K562 (cell line): ENCODE results near the gene IL33. TPM values are rescaled to one million over a fixed set of nuclear protein-coding genes. Genes with fewer than 3 reads are reported as not detected.

Experiments
- ATAC-seq: fragments of 200-7000 bp; cut with Tn5 transposase; 3 replicates; pipeline ENCODE4 v1.9.1; 2020; ENCODE audit warnings: moderate library complexity
- BruUV-seq: library from RNA; stranded (reverse); fragments of 400-500 nt; replicated peaks from 2 replicates; lab custom pipeline; 2021; lab: Mats Ljungman, UMichigan
- CTCF ChIA-PET: fragments of 300-600 bp; formaldehyde crosslinking; extraction: SDS; loops from one replicate; lab custom pipeline; 2021; ENCODE audit warnings: low intra/inter-chr PET ratio; lab: Yijun Ruan, JAX
- POLR2A ChIA-PET: fragments of 300-600, 350-650 bp; sonication (Branson Sonifier 250); formaldehyde crosslinking; extraction: SDS; loops from one replicate; lab custom pipeline; 2021; ENCODE audit warnings: antibody characterized with exemption, inconsistent platforms; lab: Yijun Ruan, JAX
- DNase-seq, 4 experiments: peaks; one replicate each; pipeline versions ENCODE4 v3.0.0 to v3.0.0-alpha.2; 2011 to 2018; ENCODE audit warnings: low spot score in 3 of 4, mixed read lengths in 3 of 4; ENCODE audit errors: extremely low read depth in 1 of 4
- FAIRE-seq: peaks from 2 replicates; lab custom pipeline; 2011; peaks lifted over from hg19 to GRCh38; lab: Jason Lieb, UNC
- H2AFZ ChIP-seq: 2 replicates; pipeline ENCODE4 v1.6.0; 2011; ENCODE audit warnings: low read depth, low read length, control low read depth, inconsistent platforms
- H3K27ac ChIP-seq: fragments of 200-600 bp; 3 replicates; pipeline ENCODE4 v1.8.0; 2011; ENCODE audit warnings: low read depth, mild to moderate bottlenecking, control low read depth, inconsistent platforms, low read length, moderate library complexity, mixed read lengths; ENCODE audit errors: extremely low read depth
- H3K27me3 ChIP-seq, 2 experiments: fragments of 300-600 bp in 1 of 2; 2 replicates in 1 of 2; 3 replicates in 1 of 2; pipeline versions ENCODE4 v1.6.0 to v1.8.0; 2011; ENCODE audit warnings: inconsistent platforms in 2 of 2, low read length in 2 of 2, mild to moderate bottlenecking in 1 of 2, mixed read lengths in 1 of 2, moderate library complexity in 1 of 2; ENCODE audit not compliant: control insufficient read depth in 2 of 2, insufficient read depth in 2 of 2
- H3K36me3 ChIP-seq: fragments of 300-600 bp; 3 replicates; pipeline ENCODE4 v1.8.0; 2011; ENCODE audit warnings: mild to moderate bottlenecking, low read length, inconsistent platforms; ENCODE audit not compliant: control insufficient read depth, insufficient read depth
- H3K4me1 ChIP-seq, 2 experiments: fragments of 200-600 bp in 1 of 2; replicated peaks in 1 of 2; 2 replicates in 1 of 2; 3 replicates in 1 of 2; pipeline versions ENCODE4 v1.5.1 to v1.8.0; 2011; ENCODE audit warnings: inconsistent platforms in 2 of 2, low read length in 2 of 2, mild to moderate bottlenecking in 1 of 2, mixed read lengths in 1 of 2, moderate library complexity in 1 of 2; ENCODE audit not compliant: control insufficient read depth in 2 of 2, insufficient read depth in 2 of 2
- H3K4me2 ChIP-seq: 2 replicates; pipeline ENCODE4 v1.6.1; 2011; ENCODE audit warnings: low read length, control low read depth, inconsistent platforms, mixed read lengths; ENCODE audit not compliant: insufficient read depth
- H3K4me3 ChIP-seq: fragments of 200-600 bp; sonication (generic), shearing (Covaris generic); 2 replicates; pipeline ENCODE4 v1.5.1; 2016; ENCODE audit warnings: control low read depth, inconsistent platforms
- H3K79me2 ChIP-seq: fragments of 200-600 bp; 3 replicates; pipeline ENCODE4 v1.8.0; 2011; ENCODE audit warnings: low read length, inconsistent platforms; ENCODE audit not compliant: control insufficient read depth, insufficient read depth
- H3K9ac ChIP-seq, 2 experiments: 2 replicates each; pipeline versions ENCODE4 v1.6.0 to v1.6.1; 2011; ENCODE audit warnings: low read depth in 2 of 2, low read length in 2 of 2, control low read depth in 1 of 2, inconsistent platforms in 1 of 2, mild to moderate bottlenecking in 1 of 2, mixed read lengths in 1 of 2; ENCODE audit not compliant: insufficient read depth in 1 of 2
- H3K9me1 ChIP-seq: one replicate; pipeline ENCODE4 v1.6.0; 2011; ENCODE audit warnings: inconsistent platforms, mild to moderate bottlenecking, low read length, moderate library complexity; ENCODE audit not compliant: control insufficient read depth, insufficient read depth
- H3K9me3 ChIP-seq: replicated peaks from 2 replicates; pipeline ENCODE4 v1.5.1; 2011; ENCODE audit warnings: low read depth, low read length, inconsistent platforms; ENCODE audit not compliant: control insufficient read depth, insufficient read depth
- H4K20me1 ChIP-seq: replicated peaks from 2 replicates; pipeline ENCODE4 v1.6.1; 2011; ENCODE audit warnings: low read length, inconsistent platforms, mixed read lengths; ENCODE audit not compliant: control insufficient read depth, insufficient read depth
- ARID1B ChIP-seq: fragments of 450-650 bp; IDR thresholded peaks from 2 replicates; pipeline ENCODE4 v1.6.1; 2016; ENCODE audit warnings: antibody characterized with exemption, mild to moderate bottlenecking, inconsistent platforms
- CREB1 ChIP-seq, 2 experiments: sonication (generic) in 1 of 2; formaldehyde crosslinking in 1 of 2; IDR thresholded peaks; 2 replicates each; pipeline versions ENCODE4 v1.6.1 to v1.8.0; 2012 to 2022; ENCODE audit warnings: inconsistent platforms in 1 of 2, mild to moderate bottlenecking in 1 of 2, missing genetic modification reagents in 1 of 2, moderate library complexity in 1 of 2
- FOXK1 ChIP-seq: sonication (generic); formaldehyde crosslinking; IDR thresholded peaks from 2 replicates; pipeline ENCODE4 v1.8.0; 2022; ENCODE audit warnings: missing genetic modification reagents, mild to moderate bottlenecking, borderline replicate concordance
- MCM5 ChIP-seq: fragments of 450-650 bp; IDR thresholded peaks from 2 replicates; pipeline ENCODE4 v1.6.1; 2016; ENCODE audit warnings: low read depth
- RAD21 ChIP-seq, 2 experiments: fragments of 250-450 bp in 1 of 2; fragments of 450-650 bp in 1 of 2; sonication (Bioruptor Pico) in 1 of 2; formaldehyde crosslinking in 1 of 2; IDR thresholded peaks in 1 of 2; conservative IDR thresholded peaks in 1 of 2; 2 replicates each; pipeline versions ENCODE4 v1.4.0 to v1.8.0; 2020 to 2022; ENCODE audit warnings: mild to moderate bottlenecking in 2 of 2, moderate library complexity in 1 of 2
- SIN3A ChIP-seq, 2 experiments: fragments of 150-350 bp in 1 of 2; IDR thresholded peaks; 2 replicates each; pipeline ENCODE4 v1.6.1; 2011 to 2016; ENCODE audit warnings: borderline replicate concordance in 2 of 2, low read depth in 2 of 2, low read length in 2 of 2, mild to moderate bottlenecking in 2 of 2, moderate library complexity in 2 of 2; ENCODE audit not compliant: control insufficient read depth in 1 of 2
- ZEB2 ChIP-seq: fragments of 450-650 bp; IDR thresholded peaks from 2 replicates; pipeline ENCODE4 v1.6.1; 2016
- ZNF121 ChIP-seq: sonication (generic); formaldehyde crosslinking; conservative IDR thresholded peaks from 2 replicates; pipeline ENCODE4 v1.8.0; 2022; ENCODE audit warnings: missing genetic modification reagents
- ZNF384 ChIP-seq: IDR thresholded peaks from 2 replicates; pipeline ENCODE4 v1.6.1; 2012; ENCODE audit warnings: low read depth, low read length, improper control_type of control experiment
- ZNF764 ChIP-seq: fragments of 250-450 bp; sonication (Bioruptor Pico); IDR thresholded peaks from 2 replicates; pipeline ENCODE4 v1.4.0; 2020; ENCODE audit warnings: low read depth, mild to moderate bottlenecking, moderate library complexity
- WGBS: fragments of 100-300 bp; shearing (Covaris generic); methylation state at CpG from one replicate; pipeline ENCODE4 v1.1.6; 2016; ENCODE audit warnings: low coverage, mixed read lengths; ENCODE audit not compliant: insufficient coverage; ENCODE audit errors: missing lambda C conversion rate; 5-methylcytosine and 5-hydroxymethylcytosine counted together
- in situ Hi-C: fragments of 300-500 bp; cut with MboI; formaldehyde crosslinking; loops from 4 replicates; pipeline ENCODE4 v1.15.0; 2018; ENCODE audit warnings: inconsistent platforms, mixed read lengths
- intact Hi-C: fragments of 100-400 bp; cut with micrococcal nuclease; formaldehyde crosslinking; loops from 2 replicates; pipeline ENCODE4 v1.14.2; 2022
- polyA plus RNA-seq, 8 experiments: library from polyadenylated mRNA; depleted of rRNA in 4 of 8; stranded (reverse) in 5 of 8; unstranded in 3 of 8; fragments of >200 nt; fragmentation: Nextera tagmentation in 2 of 8; fragmentation: Illumina TruSeq in 1 of 8; extraction: Ambion mirVana in 2 of 8; extraction: Trizol in 1 of 8; gene quantifications; 2 replicates each; pipeline versions ENCODE4 v1.2.1 to v1.2.3, GENCODE V29; 2011 to 2014; ENCODE audit warnings: inconsistent platforms in 1 of 8, missing spikeins in 1 of 8
- total RNA-seq, 7 experiments: library from RNA; depleted of rRNA in 6 of 7; stranded (reverse); fragments of >200 nt in 6 of 7; fragmentation: Illumina TruSeq in 2 of 7; extraction: Trizol in 2 of 7; gene quantifications; 2 replicates each; pipeline versions ENCODE4 v1.2.1 to v1.2.3, GENCODE V29; 2011 to 2021; ENCODE audit warnings: low replicate concordance in 1 of 7
- TF ChIP-seq, protein P1 (sequence below): fragments of 250-450 bp; sonication (Bioruptor Pico); IDR thresholded peaks from 2 replicates; pipeline ENCODE4 v1.8.0; 2022; ENCODE audit warnings: moderate library complexity, mild to moderate bottlenecking, inconsistent platforms
- TF ChIP-seq, protein P2 (sequence below), 3 experiments: IDR thresholded peaks in 2 of 3; conservative IDR thresholded peaks in 1 of 3; 2 replicates each; pipeline ENCODE4 v1.5.1; 2011 to 2012; ENCODE audit warnings: low read length in 3 of 3, mild to moderate bottlenecking in 3 of 3, control low read depth in 2 of 3, improper control_type of control experiment in 1 of 3, inconsistent platforms in 1 of 3, low read depth in 1 of 3, mixed read lengths in 1 of 3, moderate library complexity in 1 of 3; ENCODE audit not compliant: insufficient read depth in 2 of 3

IL33 gene
- total and polyA plus RNA-seq, 9 of the 15 experiments (the other 6 are each of a cell fraction or from before 2014, with no cell fraction given) = not detected

DNA sequence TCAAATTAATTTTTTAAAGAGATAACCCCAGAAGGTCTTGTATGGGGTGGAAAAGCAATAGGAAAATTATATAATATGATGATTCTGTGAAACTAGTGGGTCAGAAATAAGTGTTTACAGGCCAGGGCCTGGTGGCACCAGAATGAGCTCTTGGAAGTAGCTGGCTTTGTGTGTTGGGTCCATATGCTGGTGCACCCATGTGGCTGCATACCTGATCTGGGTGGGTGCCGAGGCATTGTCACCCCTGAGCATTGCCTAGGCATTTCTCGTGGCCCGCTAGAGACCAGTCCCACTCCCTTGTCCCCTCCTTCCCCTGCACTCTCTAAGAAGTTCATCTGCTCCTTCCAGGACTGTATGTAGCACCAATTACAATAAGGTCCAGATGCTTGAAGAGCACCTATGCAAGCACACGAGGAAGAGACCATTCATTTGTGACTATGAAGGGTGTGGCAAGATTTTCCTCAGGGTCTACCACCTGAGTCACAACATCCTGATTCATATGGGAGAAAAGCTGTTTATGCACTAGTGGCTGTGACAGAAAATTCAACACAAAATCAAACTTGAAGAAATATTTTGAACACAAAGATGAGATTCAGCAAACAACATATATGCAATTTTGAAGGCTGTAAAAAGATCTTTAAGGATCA lies 19.8 kb upstream of the IL33 start:
- DNase-seq (no peak), ATAC-seq (no peak), FAIRE-seq (no peak)
- Histone ChIP-seq H3K9ac (no peak overlapping the region), H3K4me1 (no peaks in the 10 kb centered on the region), H4K20me1 (no peaks in the 10 kb centered on the region; the same call in 1 of the 2 replicates), H2AFZ (no peak overlapping the region), H3K9me3 (no peaks in the 10 kb centered on the region), H3K27me3 (no peaks in the 10 kb centered on the region), H3K27ac (no peak overlapping the region), H3K79me2 (no peaks in the 10 kb centered on the region), H3K9me1 (no peaks in the 10 kb centered on the region), H3K4me3 (no peak overlapping the region), H3K4me2 (no peak overlapping the region), H3K36me3 (no peaks in the 10 kb centered on the region)
- BruUV-seq = no TSS peak
- 0% methylated on average over 4 of the region's 4 CpGs for WGBS
- intact Hi-C loops = loop anchor here (10.0 kb wide), 1 partner anchor 109 kb away; no protein-coding TSS in a partner anchor
- in situ Hi-C loops = no loop called here
- ChIA-PET POLR2A (no interaction called here), CTCF (no interaction called here)
- no peak for TF ChIP-seq CREB1 (IDR thresholded peaks at IDR 0.05)
- no peak for TF ChIP-seq CREB1 (CRISPR knock-in tag; IDR thresholded peaks at IDR 0.05)
- TF ChIP-seq ZNF764 = no peak
- TF ChIP-seq FOXK1 (CRISPR knock-in tag) = no peak
- TF ChIP-seq MCM5 = no peak
- TF ChIP-seq ZEB2 = no peak
- TF ChIP-seq, protein P1, sequence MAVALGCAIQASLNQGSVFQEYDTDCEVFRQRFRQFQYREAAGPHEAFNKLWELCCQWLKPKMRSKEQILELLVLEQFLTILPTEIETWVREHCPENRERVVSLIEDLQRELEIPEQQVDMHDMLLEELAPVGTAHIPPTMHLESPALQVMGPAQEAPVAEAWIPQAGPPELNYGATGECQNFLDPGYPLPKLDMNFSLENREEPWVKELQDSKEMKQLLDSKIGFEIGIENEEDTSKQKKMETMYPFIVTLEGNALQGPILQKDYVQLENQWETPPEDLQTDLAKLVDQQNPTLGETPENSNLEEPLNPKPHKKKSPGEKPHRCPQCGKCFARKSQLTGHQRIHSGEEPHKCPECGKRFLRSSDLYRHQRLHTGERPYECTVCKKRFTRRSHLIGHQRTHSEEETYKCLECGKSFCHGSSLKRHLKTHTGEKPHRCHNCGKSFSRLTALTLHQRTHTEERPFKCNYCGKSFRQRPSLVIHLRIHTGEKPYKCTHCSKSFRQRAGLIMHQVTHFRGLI = no peak
- TF ChIP-seq RAD21 (CRISPR knock-in tag; conservative IDR thresholded peaks at IDR 0.05 in 1 of 2, IDR thresholded peaks at IDR 0.05 in 1 of 2) = no peak
- TF ChIP-seq ZNF384 = no peak
- TF ChIP-seq ARID1B = no peak
- TF ChIP-seq, protein P2, sequence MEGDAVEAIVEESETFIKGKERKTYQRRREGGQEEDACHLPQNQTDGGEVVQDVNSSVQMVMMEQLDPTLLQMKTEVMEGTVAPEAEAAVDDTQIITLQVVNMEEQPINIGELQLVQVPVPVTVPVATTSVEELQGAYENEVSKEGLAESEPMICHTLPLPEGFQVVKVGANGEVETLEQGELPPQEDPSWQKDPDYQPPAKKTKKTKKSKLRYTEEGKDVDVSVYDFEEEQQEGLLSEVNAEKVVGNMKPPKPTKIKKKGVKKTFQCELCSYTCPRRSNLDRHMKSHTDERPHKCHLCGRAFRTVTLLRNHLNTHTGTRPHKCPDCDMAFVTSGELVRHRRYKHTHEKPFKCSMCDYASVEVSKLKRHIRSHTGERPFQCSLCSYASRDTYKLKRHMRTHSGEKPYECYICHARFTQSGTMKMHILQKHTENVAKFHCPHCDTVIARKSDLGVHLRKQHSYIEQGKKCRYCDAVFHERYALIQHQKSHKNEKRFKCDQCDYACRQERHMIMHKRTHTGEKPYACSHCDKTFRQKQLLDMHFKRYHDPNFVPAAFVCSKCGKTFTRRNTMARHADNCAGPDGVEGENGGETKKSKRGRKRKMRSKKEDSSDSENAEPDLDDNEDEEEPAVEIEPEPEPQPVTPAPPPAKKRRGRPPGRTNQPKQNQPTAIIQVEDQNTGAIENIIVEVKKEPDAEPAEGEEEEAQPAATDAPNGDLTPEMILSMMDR (IDR thresholded peaks at IDR 0.05 in 2 of 3, conservative IDR thresholded peaks at IDR 0.05 in 1 of 3; ENCODE audit: insufficient read depth in 2 of 3, low read depth in 1 of 3, low read length in 3 of 3) = no peak
- TF ChIP-seq SIN3A (IDR thresholded peaks at IDR 0.05; ENCODE audit: borderline replicate concordance in 2 of 2, control insufficient read depth in 1 of 2, low read depth in 2 of 2, low read length in 2 of 2) = no peak
- no peak for TF ChIP-seq ZNF121 (CRISPR knock-in tag)
